OCI-LY3 (cell line): Measurements from ENCODE around the gene SRSF11.

Experiments
- H2AFZ ChIP-seq: fragments of 200-600, 300-600 bp; shearing (Covaris generic); 2 replicates; pipeline ENCODE4 v1.6.0; 2014; ENCODE audit warnings: antibody characterized with exemption, low read depth, low read length
- H3K27ac ChIP-seq: fragments of 200-600, 300-600 bp; sonication (generic); 2 replicates; pipeline ENCODE4 v1.5.1; 2014; ENCODE audit warnings: mild to moderate bottlenecking, low read length, moderate library complexity, mixed read lengths
- H3K27me3 ChIP-seq: fragments of 200-600, 300-600 bp; sonication (generic); 2 replicates; pipeline ENCODE4 v1.6.1; 2014; ENCODE audit warnings: low read depth, low read length, mixed read lengths
- H3K36me3 ChIP-seq: fragments of 200-600, 300-600 bp; sonication (generic); replicated peaks from 2 replicates; pipeline ENCODE3; 2014; ENCODE audit warnings: low read depth, low read length, mixed read lengths
- H3K4me1 ChIP-seq: fragments of 300-600, 200-600 bp; sonication (generic); 2 replicates; pipeline ENCODE4 v1.6.1; 2014; ENCODE audit warnings: low read length, mixed read lengths
- H3K4me2 ChIP-seq: fragments of 200-600, 300-600 bp; sonication (generic); 2 replicates; pipeline ENCODE4 v1.6.1; 2014; ENCODE audit warnings: low read length, mixed read lengths
- H3K4me3 ChIP-seq: fragments of 300-600, 200-600 bp; sonication (generic); 2 replicates; pipeline ENCODE4 v1.5.1; 2014; ENCODE audit warnings: antibody characterized with exemption, mild to moderate bottlenecking, low read length, moderate library complexity
- H3K79me2 ChIP-seq: fragments of 300-600, 200-600 bp; shearing (Covaris generic); 2 replicates; pipeline ENCODE4 v1.6.1; 2014; ENCODE audit warnings: mild to moderate bottlenecking, low read length, mixed read lengths
- H3K9ac ChIP-seq: fragments of 300-600, 200-600 bp; shearing (Covaris generic); 2 replicates; pipeline ENCODE4 v1.6.0; 2014; ENCODE audit warnings: mild to moderate bottlenecking, low read length, moderate library complexity
- H3K9me3 ChIP-seq: fragments of 200-600, 300-600 bp; shearing (Covaris generic); 2 replicates; pipeline ENCODE4 v1.6.1; 2014; ENCODE audit warnings: low read length, mixed read lengths; ENCODE audit not compliant: insufficient read depth
- H4K20me1 ChIP-seq: fragments of 200-600, 300-600 bp; sonication (generic); 2 replicates; pipeline ENCODE4 v1.6.1; 2016; ENCODE audit warnings: low read length, mixed read lengths; ENCODE audit not compliant: insufficient read depth
- CTCF ChIP-seq: fragments of 200-600, 300-600 bp; sonication (generic); IDR thresholded peaks from 2 replicates; pipeline ENCODE4 v1.5.1; 2014; ENCODE audit warnings: antibody characterized with exemption, low read length, low read depth
- EZH2phosphoT487 ChIP-seq: fragments of 200-600 bp; shearing (Covaris generic); IDR thresholded peaks from 2 replicates; pipeline ENCODE4 v1.6.1; 2018; ENCODE audit warnings: antibody characterized with exemption, mixed run types, low read depth

The SRSF11 gene

GRCh38 chr1:70247122-70247521 lies 25.9 kb downstream of the SRSF11 start:
- H3K36me3 ChIP-seq: peaks cover 68% of the 10 kb centered on the region

GRCh38 chr1:70247768-70248167 lies 26.6 kb downstream of the SRSF11 start:
- H3K36me3 ChIP-seq: peaks cover 69% of the 10 kb centered on the region
- no peaks in the 10 kb centered on the region for H3K9me3 ChIP-seq
- no peak overlapping the region for H3K27ac ChIP-seq
- peaks cover 5% of the 10 kb centered on the region; the same call in 1 of the 2 replicates for H3K79me2 ChIP-seq
- no peak overlapping the region for H3K4me3 ChIP-seq
- H3K4me2 ChIP-seq: no peak overlapping the region
- no peaks in the 10 kb centered on the region for H3K27me3 ChIP-seq
- no peak overlapping the region for H3K9ac ChIP-seq
- no peaks in the 10 kb centered on the region for H4K20me1 ChIP-seq
- no peak for TF ChIP-seq EZH2phosphoT487
- TF ChIP-seq CTCF: no peak
- H3K4me1 ChIP-seq: no peaks in the 10 kb centered on the region
- no peak overlapping the region for H2AFZ ChIP-seq

More at GRCh38 chr1:70247122-70247521, 25.9 kb downstream of the SRSF11 start:
- no peaks in the 10 kb centered on the region for H4K20me1 ChIP-seq
- no peaks in the 10 kb centered on the region for H3K27me3 ChIP-seq
- H3K4me2 ChIP-seq: no peak overlapping the region
- no peaks in the 10 kb centered on the region for H3K9me3 ChIP-seq
- H3K79me2 ChIP-seq: peaks cover 5% of the 10 kb centered on the region; the same call in 1 of the 2 replicates
- H2AFZ ChIP-seq: no peak overlapping the region
- no peak overlapping the region for H3K27ac ChIP-seq
- H3K4me1 ChIP-seq: no peaks in the 10 kb centered on the region
- no peak overlapping the region for H3K9ac ChIP-seq
- H3K4me3 ChIP-seq: no peak overlapping the region
- TF ChIP-seq CTCF (no peak), EZH2phosphoT487 (no peak)

- no peak overlapping the region for H3K4me2 ChIP-seq
- no peaks in the 10 kb centered on the region for H3K4me1 ChIP-seq
- no peak overlapping the region for H2AFZ ChIP-seq
- no peak overlapping the region for H3K27ac ChIP-seq
- no peaks in the 10 kb centered on the region for H3K9me3 ChIP-seq
- H3K36me3 ChIP-seq: peaks cover 72% of the 10 kb centered on the region
- H4K20me1 ChIP-seq: no peaks in the 10 kb centered on the region
- H3K9ac ChIP-seq: no peak overlapping the region
- peaks cover 4% of the 10 kb centered on the region; the same call in 1 of the 2 replicates for H3K79me2 ChIP-seq
- H3K4me3 ChIP-seq: no peak overlapping the region
- no peaks in the 10 kb centered on the region for H3K27me3 ChIP-seq
- TF ChIP-seq CTCF (no peak), EZH2phosphoT487 (no peak)
Observed at GRCh38 chr1:70248729-70249128, 27.5 kb downstream of the SRSF11 start.

- no peak overlapping the region for H3K9ac ChIP-seq
- no peaks in the 10 kb centered on the region for H3K79me2 ChIP-seq
- H3K27me3 ChIP-seq: no peaks in the 10 kb centered on the region
- H3K4me1 ChIP-seq: no peaks in the 10 kb centered on the region
- TF ChIP-seq EZH2phosphoT487: no peak
- TF ChIP-seq CTCF: no peak
- no peaks in the 10 kb centered on the region for H3K9me3 ChIP-seq
- no peak overlapping the region for H3K4me3 ChIP-seq
- no peak overlapping the region for H3K4me2 ChIP-seq
- no peak overlapping the region for H2AFZ ChIP-seq
- H3K36me3 ChIP-seq: peaks cover 20% of the 10 kb centered on the region
- no peak overlapping the region for H3K27ac ChIP-seq
- no peaks in the 10 kb centered on the region for H4K20me1 ChIP-seq
Observed at GRCh38 chr1:70256664-70257063, 35.5 kb downstream of the SRSF11 start.
